ENCODE data around the gene DIAPH3.
"Not testable (repeated sequence)": the region's sequence is repeated elsewhere in the genome, so short reads cannot be mapped to it uniquely, and the experiment has no call there.

DIAPH3 gene

GRCh38 chr13:60091573-60091972 lies 72.2 kb downstream of the DIAPH3 start:
- no peak for DNase-seq

DNA sequence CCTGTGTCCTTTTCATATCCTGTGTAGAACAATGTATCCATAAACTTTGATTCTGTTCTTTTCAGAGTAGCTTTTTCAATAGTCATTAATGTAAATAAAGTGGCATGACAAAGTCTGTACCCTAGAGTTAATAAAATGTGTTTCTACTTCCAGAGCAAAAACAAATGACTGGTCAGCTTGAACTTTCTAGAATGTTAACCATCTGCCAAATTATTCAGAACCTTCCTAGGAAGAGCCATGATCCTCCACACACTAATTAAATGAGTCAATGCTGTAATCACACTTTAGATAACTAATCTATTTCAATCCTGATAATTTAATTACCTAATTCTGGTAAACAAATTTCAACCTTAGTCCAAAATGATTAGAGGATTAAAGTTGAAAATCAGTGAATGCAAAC lies 73.2 kb downstream of the DIAPH3 start:
- no peak for DNase-seq

GRCh38 chr13:60083780-60084179 lies 79.9 kb downstream of the DIAPH3 start:
- not testable (repeated sequence) for DNase-seq

DNA sequence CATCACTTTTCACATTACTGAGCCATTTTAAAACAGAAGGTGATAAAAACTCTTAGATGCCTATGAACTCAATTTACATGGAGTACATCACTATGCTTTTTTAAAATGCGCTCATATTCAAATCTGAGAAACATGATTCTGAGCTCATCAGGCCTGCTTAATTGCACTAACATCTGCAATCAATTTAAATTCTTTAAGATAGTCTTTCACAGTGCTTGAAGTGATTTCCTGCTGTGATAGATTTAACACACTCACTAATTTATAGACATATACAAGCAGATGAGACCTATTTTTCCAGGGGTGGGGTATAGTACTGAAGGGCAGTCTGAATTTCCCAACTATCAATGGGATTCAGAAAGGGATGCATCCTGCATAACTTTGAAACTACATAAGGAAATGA lies 82.9 kb downstream of the DIAPH3 start:
- DNase-seq, result no peak

GRCh38 chr13:60078226-60078625 lies 85.5 kb downstream of the DIAPH3 start:
- DNase-seq, result no peak

- DNase-seq, result no peak
Measured at GRCh38 chr13:60075850-60076249, 87.9 kb downstream of the DIAPH3 start.

DNA sequence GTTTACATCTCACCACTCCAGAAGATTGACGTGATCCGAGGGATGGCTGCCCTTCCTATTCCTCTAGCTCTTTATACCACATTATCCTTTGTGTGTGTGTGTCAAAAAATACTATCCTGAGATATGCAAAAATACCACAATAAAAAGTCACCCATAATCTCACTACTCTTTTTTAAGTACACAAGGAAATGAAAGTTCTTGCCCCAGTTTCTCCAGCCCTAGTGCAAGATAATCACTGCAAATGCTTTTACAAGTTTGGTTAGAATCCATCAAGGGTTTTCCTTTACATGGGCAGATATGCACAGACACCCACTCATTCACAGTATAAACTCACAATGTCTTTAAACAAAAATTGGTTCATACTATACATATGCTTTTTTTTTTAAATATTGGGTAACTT lies 89.3 kb downstream of the DIAPH3 start:
- no peak for DNase-seq

DNA sequence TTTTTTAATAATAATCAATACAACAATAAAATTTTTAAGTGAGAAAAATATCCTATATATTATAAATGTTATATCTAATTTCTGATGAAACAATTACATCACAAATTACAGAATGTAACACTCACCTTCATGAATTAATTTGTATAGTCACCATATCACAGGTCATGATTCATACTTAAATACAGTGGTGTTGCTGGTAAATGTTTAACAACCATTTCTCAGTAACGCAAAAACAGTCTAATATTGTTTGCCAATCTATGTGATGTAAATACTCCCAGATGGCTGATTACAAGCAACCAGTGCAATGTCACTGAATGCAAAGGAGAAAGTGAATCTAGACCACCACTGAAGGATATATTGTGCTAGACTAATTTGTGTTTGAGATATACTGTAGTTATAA lies 97.5 kb downstream of the DIAPH3 start:
- DNase-seq, result no peak

DNA sequence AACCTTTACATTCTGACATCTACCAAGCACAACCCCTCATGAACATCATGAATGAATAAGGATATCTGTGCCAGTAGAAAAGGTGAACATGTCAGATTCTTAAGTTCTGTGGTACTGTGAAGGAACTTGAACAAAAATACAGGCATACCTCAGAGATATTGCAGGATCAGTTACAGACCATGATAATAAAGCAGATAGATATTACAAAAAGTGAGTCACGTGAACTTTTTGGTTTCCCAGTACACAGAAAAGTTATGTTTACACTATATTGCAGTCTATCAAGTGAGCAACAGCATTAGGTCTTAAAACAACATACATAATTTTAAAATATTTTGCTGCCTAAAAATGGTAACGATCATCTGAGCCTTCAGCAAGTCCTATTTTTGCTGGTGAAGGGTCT lies 101.2 kb downstream of the DIAPH3 start:
- DNase-seq, result no peak

GRCh38 chr13:60061737-60062136 lies 102.0 kb downstream of the DIAPH3 start:
- DNase-seq, result no peak

GRCh38 chr13:60051754-60052285 lies 111.9 kb downstream of the DIAPH3 start:
- no peak for DNase-seq

DNA sequence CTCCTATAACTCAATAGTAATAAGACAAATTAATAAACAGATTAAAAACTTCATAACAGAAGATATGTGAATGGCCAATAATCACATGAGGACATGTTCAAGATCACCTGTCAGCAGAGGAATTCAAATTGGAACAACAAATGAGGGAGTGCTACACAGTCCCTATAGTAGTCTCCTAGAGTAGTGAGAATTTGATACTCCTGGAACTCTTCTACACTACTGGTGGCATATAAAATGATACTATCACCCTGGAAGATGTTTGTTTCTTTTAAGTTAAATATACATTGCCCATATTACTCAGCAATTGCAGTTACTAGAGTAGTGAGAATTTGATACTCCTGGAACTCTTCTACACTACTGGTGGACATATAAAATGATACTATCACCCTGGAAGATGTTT lies 115.4 kb downstream of the DIAPH3 start:
- DNase-seq, result not testable (repeated sequence)

- DNase-seq, result no peak
Measured at GRCh38 chr13:60047918-60048317, 115.8 kb downstream of the DIAPH3 start.

- DNase-seq, result no peak
Measured at GRCh38 chr13:60044321-60044720, 119.4 kb downstream of the DIAPH3 start.

DNA sequence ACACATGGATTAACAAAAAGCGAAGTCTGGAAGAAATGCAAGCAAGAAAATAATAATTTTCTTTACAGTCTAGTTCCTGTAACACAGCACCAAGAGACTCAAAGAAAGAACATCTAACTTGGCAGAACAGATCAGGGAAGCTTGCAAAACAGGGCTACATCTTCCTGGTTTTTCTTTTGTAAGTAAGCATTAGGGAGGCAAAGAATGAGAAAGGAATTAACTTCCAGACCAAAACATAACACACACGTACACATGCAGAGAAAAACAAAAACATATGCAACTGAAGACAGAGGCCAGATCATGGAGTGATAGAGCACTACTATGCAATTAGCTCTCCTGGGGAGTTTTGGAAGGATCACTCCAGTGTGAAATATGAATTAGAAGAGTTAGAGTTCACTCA lies 120.5 kb downstream of the DIAPH3 start:
- no peak for DNase-seq

DNA sequence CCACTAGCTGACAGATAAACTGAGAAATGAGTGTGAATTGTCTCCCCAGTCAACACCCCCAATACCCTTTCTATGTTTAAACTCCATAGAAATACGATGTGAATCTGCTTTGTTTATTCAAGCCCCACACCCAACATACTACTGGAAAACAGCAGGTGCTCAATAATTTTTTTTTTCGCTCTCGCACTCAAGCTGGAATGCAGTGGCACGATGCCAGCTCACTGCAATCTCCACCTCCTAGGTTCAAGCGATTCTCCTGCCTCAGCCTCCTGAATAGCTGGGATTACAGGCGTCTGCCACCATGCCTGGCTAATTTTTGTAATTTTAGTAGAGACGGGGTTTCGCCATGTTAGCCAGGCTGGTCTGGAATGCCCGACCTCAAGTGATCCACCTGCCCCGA lies 123.1 kb downstream of the DIAPH3 start:
- not testable (repeated sequence) for DNase-seq

- DNase-seq, result no peak
Measured at GRCh38 chr13:60035874-60036273, 127.9 kb downstream of the DIAPH3 start.

DNA sequence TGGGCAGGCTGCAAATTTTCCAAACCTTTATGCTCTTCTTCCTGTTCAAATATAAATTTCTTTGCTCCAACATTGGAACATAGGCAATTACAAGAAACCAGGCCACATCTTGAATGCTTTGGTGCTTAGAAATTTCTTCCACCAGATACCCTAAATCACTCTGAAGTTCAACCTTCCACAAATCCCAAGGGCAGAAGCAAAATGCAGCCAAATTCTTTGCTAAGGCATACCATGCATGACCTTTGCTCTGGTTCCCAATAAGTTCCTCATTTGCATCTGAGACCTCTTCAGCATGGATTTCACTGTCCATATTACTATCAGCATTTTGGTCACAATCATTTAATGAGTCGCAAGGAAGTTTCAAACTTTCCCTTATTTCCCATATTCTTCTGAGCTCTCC lies 130.9 kb downstream of the DIAPH3 start:
- DNase-seq, result no peak

- no peak for DNase-seq
Measured at GRCh38 chr13:60028021-60028420, 135.7 kb downstream of the DIAPH3 start.

- no peak for DNase-seq
Measured at GRCh38 chr13:60026286-60026685, 137.4 kb downstream of the DIAPH3 start.

GRCh38 chr13:60020288-60020687 lies 143.4 kb downstream of the DIAPH3 start:
- DNase-seq, result no peak

DNA sequence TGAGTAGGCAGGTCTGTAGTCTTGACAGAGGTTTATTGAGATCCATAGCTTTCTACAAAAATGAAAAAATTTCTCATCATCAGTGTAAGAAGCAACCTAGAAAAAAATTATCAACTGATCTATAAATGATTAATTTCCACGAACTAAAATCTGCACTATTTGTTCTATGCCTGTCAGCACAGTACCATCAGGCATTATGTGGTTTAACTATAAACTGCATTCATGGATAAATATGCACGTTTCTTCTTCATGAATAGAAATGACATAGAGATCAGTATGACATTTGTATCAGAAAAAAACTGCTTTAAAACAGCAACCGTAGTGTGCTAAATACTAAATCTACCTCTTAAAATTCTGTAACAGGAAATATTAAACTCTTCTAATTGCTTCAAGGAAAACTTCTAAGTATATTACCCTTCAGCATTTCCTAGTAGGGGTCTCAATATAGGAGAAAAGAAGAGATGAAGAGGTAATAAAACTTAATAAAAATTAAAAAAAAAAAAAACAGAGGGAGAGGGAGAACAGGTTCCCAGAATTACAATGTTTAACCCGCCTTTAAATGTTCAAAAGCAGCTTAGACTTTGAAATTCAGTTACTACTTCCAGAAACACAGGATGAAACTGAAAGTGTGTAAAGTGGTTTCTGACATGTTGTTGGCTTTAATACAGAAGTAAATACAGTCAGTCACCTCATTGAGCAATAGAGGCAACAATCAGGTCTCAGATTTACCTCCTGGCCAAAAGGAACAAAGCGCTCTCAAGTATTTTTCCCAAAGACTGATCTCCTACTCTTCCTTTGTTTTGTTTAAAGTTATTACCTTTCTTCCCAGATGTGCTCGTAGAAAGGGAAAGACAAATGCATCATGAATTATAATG lies 144.4 kb downstream of the DIAPH3 start:
- DNase-seq, result no peak

DNA sequence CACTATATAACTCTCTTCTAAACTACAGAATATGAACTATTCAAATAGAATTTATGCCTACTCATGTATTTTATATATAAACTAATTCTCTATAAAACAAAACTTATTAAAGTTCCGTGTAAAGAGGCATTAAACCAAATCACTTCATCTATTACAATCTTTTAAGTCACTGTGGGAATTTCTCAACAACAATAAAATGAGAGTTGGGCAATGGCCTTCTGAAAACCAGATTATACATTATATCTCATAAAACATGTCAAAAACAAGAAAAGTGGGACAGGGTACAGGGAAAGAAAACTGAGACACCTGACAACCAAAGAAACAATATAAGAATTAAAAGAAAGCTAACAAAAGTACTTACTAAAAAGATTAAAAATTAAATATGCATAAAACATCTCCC lies 145.2 kb downstream of the DIAPH3 start:
- DNase-seq, result no peak

- DNase-seq, result no peak
Measured at GRCh38 chr13:60016229-60016628, 147.5 kb downstream of the DIAPH3 start.

- no peak for DNase-seq
Measured at GRCh38 chr13:60013166-60013565, 150.6 kb downstream of the DIAPH3 start.
